ENCODE measurements around the gene INPP5F. TPM values are rescaled to one million over a fixed set of nuclear protein-coding genes. Genes with fewer than 3 reads are reported as not detected.
A peak's percentile ranks its signal among the peaks of the same experiment; 100 is the strongest.

Gene INPP5F
- total RNA-seq, 6 experiments from 2014 or later: 2.0 to 3.9 (median 2.5) TPM

GRCh38 chr10:119821182-119821581 is 95.3 kb downstream of the INPP5F start:
- DNase-seq: no peak
- Histone ChIP-seq H3K4me3 (no peak overlapping the region), H3K27ac (no peak overlapping the region), H3K4me1 (no peaks in the 10 kb centered on the region), H3K27me3 (no peaks in the 10 kb centered on the region), H3K36me3 (no peaks in the 10 kb centered on the region), H3K9me3 (no peaks in the 10 kb centered on the region)
- intact Hi-C loops (cut with DNase I): no loop called here
- WGBS (ENCODE audit: insufficient coverage, low coverage, low lambda C conversion rate, missing lambda C conversion rate): 53% methylated on average over 4 of the region's 4 CpGs
- ATAC-seq: no peak
- no peak for TF ChIP-seq POLR2A (IDR thresholded peaks at IDR 0.05)
- no peak for TF ChIP-seq CTCF (IDR thresholded peaks at IDR 0.05)

GRCh38 chr10:119824299-119824698 is 98.4 kb downstream of the INPP5F start:
- Histone ChIP-seq H3K4me3 (no peak overlapping the region), H3K9me3 (no peaks in the 10 kb centered on the region), H3K27me3 (no peaks in the 10 kb centered on the region), H3K36me3 (peaks cover 0 to 2% (median 0%) of the 10 kb centered on the region in 4 donors), H3K27ac (no peak overlapping the region), H3K4me1 (peaks cover 0 to 13% (median 0%) of the 10 kb centered on the region in 4 donors)
- no peak for TF ChIP-seq POLR2A (IDR thresholded peaks at IDR 0.05)
- no peak for TF ChIP-seq CTCF (IDR thresholded peaks at IDR 0.05)
- DNase-seq: no peak
- no peak for ATAC-seq
- intact Hi-C loops (cut with DNase I): no loop called here
- 83% methylated on average over 3 of the region's 3 CpGs for WGBS (ENCODE audit: insufficient coverage, low coverage, low lambda C conversion rate, missing lambda C conversion rate)

GRCh38 chr10:119826771-119827170 is 100.9 kb downstream of the INPP5F start:
- Histone ChIP-seq H3K4me1 (peaks cover 0 to 13% (median 0%) of the 10 kb centered on the region in 4 donors), H3K27ac (no peak overlapping the region), H3K4me3 (no peak overlapping the region), H3K36me3 (peaks cover 0 to 26% (median 6%) of the 10 kb centered on the region in 4 donors), H3K27me3 (no peaks in the 10 kb centered on the region), H3K9me3 (no peaks in the 10 kb centered on the region)
- TF ChIP-seq POLR2A (IDR thresholded peaks at IDR 0.05) (no peak), CTCF (IDR thresholded peaks at IDR 0.05) (no peak)
- DNase-seq: no peak
- no peak for ATAC-seq
- WGBS (ENCODE audit: insufficient coverage, low coverage, low lambda C conversion rate, missing lambda C conversion rate): 92% methylated on average over 6 of the region's 6 CpGs
- intact Hi-C loops (cut with DNase I): no loop called here

- DNase-seq: no peak
- Histone ChIP-seq H3K4me1 (peaks cover 0 to 13% (median 0%) of the 10 kb centered on the region in 4 donors), H3K36me3 (peaks cover 0 to 32% (median 7%) of the 10 kb centered on the region in 4 donors), H3K27me3 (no peaks in the 10 kb centered on the region), H3K27ac (no peak overlapping the region), H3K9me3 (no peaks in the 10 kb centered on the region), H3K4me3 (no peak overlapping the region)
- no peak for TF ChIP-seq CTCF (IDR thresholded peaks at IDR 0.05)
- no peak for TF ChIP-seq POLR2A (IDR thresholded peaks at IDR 0.05)
- peak in 3 of 4 donors; percentile 42 to 98 (median 62) for ATAC-seq
- intact Hi-C loops (cut with DNase I): no loop called here
- whole genome bisulfite sequencing (ENCODE audit: insufficient coverage, low coverage, low lambda C conversion rate, missing lambda C conversion rate): 58% methylated on average over 3 of the region's 4 CpGs
Measured at GRCh38 chr10:119827430-119827829, 101.6 kb downstream of the INPP5F start.

- 93% methylated on average over 7 of the region's 7 CpGs for WGBS (ENCODE audit: insufficient coverage, low coverage, low lambda C conversion rate, missing lambda C conversion rate)
- no peak for ATAC-seq
Measured at GRCh38 chr10:119829429-119829828, 103.6 kb downstream of the INPP5F start.

More at GRCh38 chr10:119829429-119829828, 103.6 kb downstream of the INPP5F start:
- Histone ChIP-seq H3K9me3 (no peaks in the 10 kb centered on the region), H3K4me1 (peaks cover 0 to 13% (median 0%) of the 10 kb centered on the region in 4 donors), H3K4me3 (no peak overlapping the region), H3K27ac (no peak overlapping the region), H3K27me3 (no peaks in the 10 kb centered on the region), H3K36me3 (peaks cover 0 to 49% (median 11%) of the 10 kb centered on the region in 4 donors)
- intact Hi-C loops (cut with DNase I): no loop called here
- no peak for DNase-seq
- TF ChIP-seq POLR2A (IDR thresholded peaks at IDR 0.05) (no peak), CTCF (IDR thresholded peaks at IDR 0.05) (no peak)

All from right lobe of liver (tissue), 6 donors.